ENCODE data around the gene NET1.

NET1 gene

DNA sequence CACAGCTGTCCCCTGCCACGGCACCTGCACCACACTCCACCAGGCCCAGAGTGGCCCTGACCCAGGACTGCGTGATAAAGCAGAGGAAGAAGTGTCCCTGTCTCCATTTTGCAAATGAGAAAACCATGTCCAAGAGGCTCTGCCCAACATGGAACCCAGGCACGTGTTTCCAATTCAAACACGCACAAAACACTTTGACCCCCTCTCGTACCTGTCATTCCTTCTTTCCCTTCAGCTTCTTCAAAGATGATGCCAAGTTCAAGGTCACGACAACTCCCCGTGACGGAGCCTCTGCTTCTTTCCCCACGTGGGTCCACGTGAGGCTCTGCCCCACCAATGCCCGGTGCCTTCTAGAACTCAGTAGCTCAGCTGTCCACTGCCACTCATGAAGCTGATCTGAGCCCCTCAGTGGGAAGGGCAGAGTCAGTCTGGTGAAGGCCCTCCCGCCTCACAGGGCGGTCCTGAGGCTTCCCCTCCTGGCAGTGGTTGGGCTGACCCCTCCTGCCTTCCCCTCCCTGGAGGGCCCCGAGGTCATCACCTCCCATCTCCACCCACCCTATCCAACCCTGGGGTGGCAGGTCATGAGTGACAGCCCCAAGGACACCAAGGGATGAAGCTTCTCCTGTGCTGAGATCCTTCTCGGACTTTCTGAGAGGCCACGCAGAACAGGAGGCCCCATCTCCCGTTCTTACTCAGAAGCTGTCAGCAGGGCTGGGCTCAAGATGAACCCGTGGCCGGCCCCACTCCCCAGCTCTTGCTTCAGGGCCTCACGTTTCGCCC lies 68.0 kb downstream of the NET1 start:
- H3K4me1 ChIP-seq (ENCODE audit: control extremely low read depth in 1 of 4, control insufficient read depth in 4 of 4, insufficient read depth in 4 of 4, low read length in 3 of 4) = peaks cover 0 to 31% (median 17%) of the 10 kb centered on the region in 4 experiments
- H3K36me3 ChIP-seq (ENCODE audit: control insufficient read depth in 4 of 4, insufficient read depth in 4 of 4, low read length in 3 of 4) = no peaks in the 10 kb centered on the region
- H3K27ac ChIP-seq (ENCODE audit: insufficient read depth in 1 of 2, low read depth in 1 of 2, low read length in 2 of 2, poor library complexity in 1 of 2, severe bottlenecking in 2 of 2) = peak overlapping the region in 1 of 2 experiments; percentile 89
- 95% methylated on average over 17 of the region's 21 CpGs for WGBS (ENCODE audit: insufficient coverage)
- ChIA-PET CTCF (interaction anchor here (1.0 to 1.6 kb wide), 2 partner anchors 37 to 137 kb away, joined by 4 to 5 read pairs; no protein-coding TSS in a partner anchor), POLR2A (interaction anchor here (0.5 to 0.6 kb wide), 2 partner anchors 15 to 18 kb away, joined by 3 to 7 read pairs; no protein-coding TSS in a partner anchor)
- H3K9me3 ChIP-seq (ENCODE audit: control extremely low read depth in 1 of 5, control insufficient read depth in 4 of 5, insufficient read depth in 2 of 5, low read depth in 1 of 5, low read length in 4 of 5) = no peaks in the 10 kb centered on the region
- DNase-seq = no peak
- no peaks in the 10 kb centered on the region for H3K27me3 ChIP-seq (replicated peaks in 2 of 5; ENCODE audit: control insufficient read depth in 4 of 5, insufficient read depth in 5 of 5, low read length in 4 of 5)
- no peak overlapping the region for H3K4me3 ChIP-seq (ENCODE audit: control insufficient read depth in 1 of 7, extremely low read depth in 1 of 7, insufficient read depth in 4 of 7, low read depth in 2 of 7, low read length in 6 of 7)

GRCh38 chr10:5481121-5481520 lies 68.8 kb downstream of the NET1 start:
- DNase-seq = no peak
- no peaks in the 10 kb centered on the region for H3K27me3 ChIP-seq (replicated peaks in 2 of 5; ENCODE audit: control insufficient read depth in 4 of 5, insufficient read depth in 5 of 5, low read length in 4 of 5)
- 96% methylated on average over 12 of the region's 12 CpGs for WGBS (ENCODE audit: insufficient coverage)
- CTCF ChIA-PET = interaction anchor here (1.0 kb wide), 1 partner anchor 138 kb away, joined by 4 read pairs; no protein-coding TSS in a partner anchor
- H3K9me3 ChIP-seq (ENCODE audit: control extremely low read depth in 1 of 5, control insufficient read depth in 4 of 5, insufficient read depth in 2 of 5, low read depth in 1 of 5, low read length in 4 of 5) = no peaks in the 10 kb centered on the region
- H3K4me1 ChIP-seq (ENCODE audit: control extremely low read depth in 1 of 4, control insufficient read depth in 4 of 4, insufficient read depth in 4 of 4, low read length in 3 of 4) = peaks cover 0 to 31% (median 17%) of the 10 kb centered on the region in 4 experiments
- H3K4me3 ChIP-seq (ENCODE audit: control insufficient read depth in 1 of 7, extremely low read depth in 1 of 7, insufficient read depth in 4 of 7, low read depth in 2 of 7, low read length in 6 of 7) = no peak overlapping the region
- POLR2A ChIA-PET = no interaction called here
- peak overlapping the region in 1 of 2 experiments; percentile 89 for H3K27ac ChIP-seq (ENCODE audit: insufficient read depth in 1 of 2, low read depth in 1 of 2, low read length in 2 of 2, poor library complexity in 1 of 2, severe bottlenecking in 2 of 2)
- no peaks in the 10 kb centered on the region for H3K36me3 ChIP-seq (ENCODE audit: control insufficient read depth in 4 of 4, insufficient read depth in 4 of 4, low read length in 3 of 4)

DNA sequence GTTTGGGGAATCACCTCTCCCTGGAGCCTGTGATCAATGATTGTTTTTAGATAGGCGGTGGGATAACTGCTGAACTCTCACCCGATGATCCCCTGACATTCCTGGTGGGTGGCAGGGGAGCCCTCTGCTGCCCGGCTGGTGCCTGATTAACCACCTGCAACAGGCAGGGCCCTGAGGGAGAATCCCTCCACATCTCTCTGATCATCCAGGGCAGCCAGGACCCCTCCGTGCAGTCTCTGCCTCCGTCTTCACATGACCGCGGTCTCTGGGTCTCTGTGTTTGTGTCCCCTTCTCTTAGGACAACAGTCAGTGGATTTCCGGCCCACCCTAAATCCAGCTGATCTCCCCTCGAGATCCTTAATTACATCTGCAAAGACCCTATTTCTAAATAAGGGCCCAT lies 69.7 kb downstream of the NET1 start:
- peaks cover 0 to 31% (median 17%) of the 10 kb centered on the region in 4 experiments for H3K4me1 ChIP-seq (ENCODE audit: control extremely low read depth in 1 of 4, control insufficient read depth in 4 of 4, insufficient read depth in 4 of 4, low read length in 3 of 4)
- no peaks in the 10 kb centered on the region for H3K9me3 ChIP-seq (ENCODE audit: control extremely low read depth in 1 of 5, control insufficient read depth in 4 of 5, insufficient read depth in 2 of 5, low read depth in 1 of 5, low read length in 4 of 5)
- WGBS (ENCODE audit: insufficient coverage) = 100% methylated on average over 9 of the region's 9 CpGs
- ChIA-PET CTCF (no interaction called here), POLR2A (no interaction called here)
- DNase-seq = no peak
- H3K27me3 ChIP-seq (replicated peaks in 2 of 5; ENCODE audit: control insufficient read depth in 4 of 5, insufficient read depth in 5 of 5, low read length in 4 of 5) = no peaks in the 10 kb centered on the region
- H3K27ac ChIP-seq (ENCODE audit: insufficient read depth in 1 of 2, low read depth in 1 of 2, low read length in 2 of 2, poor library complexity in 1 of 2, severe bottlenecking in 2 of 2) = no peak overlapping the region
- H3K4me3 ChIP-seq (ENCODE audit: control insufficient read depth in 1 of 7, extremely low read depth in 1 of 7, insufficient read depth in 4 of 7, low read depth in 2 of 7, low read length in 6 of 7) = no peak overlapping the region
- no peaks in the 10 kb centered on the region for H3K36me3 ChIP-seq (ENCODE audit: control insufficient read depth in 4 of 4, insufficient read depth in 4 of 4, low read length in 3 of 4)

- POLR2A ChIA-PET = no interaction called here
- peak in 2 of 3 donors; percentile 18 to 34 for DNase-seq
- peaks cover 0 to 13% (median 6%) of the 10 kb centered on the region in 4 experiments for H3K4me1 ChIP-seq (ENCODE audit: control extremely low read depth in 1 of 4, control insufficient read depth in 4 of 4, insufficient read depth in 4 of 4, low read length in 3 of 4)
- H3K27ac ChIP-seq (ENCODE audit: insufficient read depth in 1 of 2, low read depth in 1 of 2, low read length in 2 of 2, poor library complexity in 1 of 2, severe bottlenecking in 2 of 2) = no peak overlapping the region
- H3K9me3 ChIP-seq (ENCODE audit: control extremely low read depth in 1 of 5, control insufficient read depth in 4 of 5, insufficient read depth in 2 of 5, low read depth in 1 of 5, low read length in 4 of 5) = no peaks in the 10 kb centered on the region
- no peak overlapping the region for H3K4me3 ChIP-seq (ENCODE audit: control insufficient read depth in 1 of 7, extremely low read depth in 1 of 7, insufficient read depth in 4 of 7, low read depth in 2 of 7, low read length in 6 of 7)
- CTCF ChIA-PET = interaction anchor here (0.8 kb wide), 1 partner anchor 23 kb away, joined by 3 read pairs; no protein-coding TSS in a partner anchor
- no peaks in the 10 kb centered on the region for H3K36me3 ChIP-seq (ENCODE audit: control insufficient read depth in 4 of 4, insufficient read depth in 4 of 4, low read length in 3 of 4)
- no peaks in the 10 kb centered on the region for H3K27me3 ChIP-seq (replicated peaks in 2 of 5; ENCODE audit: control insufficient read depth in 4 of 5, insufficient read depth in 5 of 5, low read length in 4 of 5)
- WGBS (ENCODE audit: insufficient coverage) = 55% methylated on average over 1 of the region's 3 CpGs
Measured at GRCh38 chr10:5484205-5484604, 71.8 kb downstream of the NET1 start.

- WGBS (ENCODE audit: insufficient coverage) = 95% methylated on average over 13 of the region's 14 CpGs
- CTCF ChIA-PET = interaction anchor here (1.4 kb wide), 1 partner anchor 15 kb away, joined by 4 read pairs; no protein-coding TSS in a partner anchor
- H3K4me1 ChIP-seq (ENCODE audit: control extremely low read depth in 1 of 4, control insufficient read depth in 4 of 4, insufficient read depth in 4 of 4, low read length in 3 of 4) = peaks cover 0 to 2% (median 0%) of the 10 kb centered on the region in 4 experiments
- no peaks in the 10 kb centered on the region for H3K9me3 ChIP-seq (ENCODE audit: control extremely low read depth in 1 of 5, control insufficient read depth in 4 of 5, insufficient read depth in 2 of 5, low read depth in 1 of 5, low read length in 4 of 5)
- H3K27ac ChIP-seq (ENCODE audit: insufficient read depth in 1 of 2, low read depth in 1 of 2, low read length in 2 of 2, poor library complexity in 1 of 2, severe bottlenecking in 2 of 2) = no peak overlapping the region
- no peak for DNase-seq
- POLR2A ChIA-PET = no interaction called here
- H3K4me3 ChIP-seq (ENCODE audit: control insufficient read depth in 1 of 7, extremely low read depth in 1 of 7, insufficient read depth in 4 of 7, low read depth in 2 of 7, low read length in 6 of 7) = no peak overlapping the region
- no peaks in the 10 kb centered on the region for H3K36me3 ChIP-seq (ENCODE audit: control insufficient read depth in 4 of 4, insufficient read depth in 4 of 4, low read length in 3 of 4)
- H3K27me3 ChIP-seq (replicated peaks in 2 of 5; ENCODE audit: control insufficient read depth in 4 of 5, insufficient read depth in 5 of 5, low read length in 4 of 5) = no peaks in the 10 kb centered on the region
Measured at GRCh38 chr10:5485290-5485689, 72.9 kb downstream of the NET1 start.

- no peak for DNase-seq
- no peaks in the 10 kb centered on the region for H3K4me1 ChIP-seq (ENCODE audit: control extremely low read depth in 1 of 4, control insufficient read depth in 4 of 4, insufficient read depth in 4 of 4, low read length in 3 of 4)
- no peak overlapping the region for H3K4me3 ChIP-seq (ENCODE audit: control insufficient read depth in 1 of 7, extremely low read depth in 1 of 7, insufficient read depth in 4 of 7, low read depth in 2 of 7, low read length in 6 of 7)
- H3K27me3 ChIP-seq (replicated peaks in 2 of 5; ENCODE audit: control insufficient read depth in 4 of 5, insufficient read depth in 5 of 5, low read length in 4 of 5) = no peaks in the 10 kb centered on the region
- POLR2A ChIA-PET = no interaction called here
- CTCF ChIA-PET = interaction anchor here (1.2 to 1.4 kb wide), 2 partner anchors 14 to 19 kb away, joined by 3 to 4 read pairs; no protein-coding TSS in a partner anchor
- H3K9me3 ChIP-seq (ENCODE audit: control extremely low read depth in 1 of 5, control insufficient read depth in 4 of 5, insufficient read depth in 2 of 5, low read depth in 1 of 5, low read length in 4 of 5) = no peaks in the 10 kb centered on the region
- H3K36me3 ChIP-seq (ENCODE audit: control insufficient read depth in 4 of 4, insufficient read depth in 4 of 4, low read length in 3 of 4) = no peaks in the 10 kb centered on the region
- peak overlapping the region in 1 of 2 experiments; percentile 72 for H3K27ac ChIP-seq (ENCODE audit: insufficient read depth in 1 of 2, low read depth in 1 of 2, low read length in 2 of 2, poor library complexity in 1 of 2, severe bottlenecking in 2 of 2)
- 92% methylated on average over 10 of the region's 13 CpGs for WGBS (ENCODE audit: insufficient coverage)
Measured at GRCh38 chr10:5485948-5486852, 73.8 kb downstream of the NET1 start.
